LNCaP clone FGC (cell line): ENCODE measurements around the gene LENG8.

Experiments used
- DNase-seq: peaks from one replicate; pipeline ENCODE4 v3.0.0-alpha.2; 2011; ENCODE audit warnings: low read depth
- H3K4me3 ChIP-seq: 2 replicates; pipeline ENCODE4 v1.5.1; 2011; ENCODE audit warnings: mild to moderate bottlenecking, low read depth, low read length, control low read depth
- CTCF ChIP-seq: IDR thresholded peaks from 2 replicates; pipeline ENCODE4 v1.5.1; 2012; ENCODE audit warnings: mild to moderate bottlenecking; ENCODE audit not compliant: control insufficient read depth, insufficient read depth; ENCODE audit errors: extremely low read depth

The LENG8 gene

GRCh38 chr19:54451997-54452396 lies 3.0 kb downstream of the LENG8 start:
- no peak for TF ChIP-seq CTCF
- no peak overlapping the region for H3K4me3 ChIP-seq
- DNase-seq = no peak

GRCh38 chr19:54452626-54453025 lies 3.6 kb downstream of the LENG8 start:
- no peak overlapping the region for H3K4me3 ChIP-seq
- no peak for TF ChIP-seq CTCF
- no peak for DNase-seq

GRCh38 chr19:54453921-54454780 lies 5.2 kb downstream of the LENG8 start:
- H3K4me3 ChIP-seq = no peak overlapping the region
- no peak for DNase-seq
- TF ChIP-seq CTCF = no peak

- no peak overlapping the region for H3K4me3 ChIP-seq
- no peak for TF ChIP-seq CTCF
- DNase-seq = no peak
Measured at GRCh38 chr19:54454781-54455675, 6.0 kb downstream of the LENG8 start.

- H3K4me3 ChIP-seq = no peak overlapping the region
- no peak for DNase-seq
- no peak for TF ChIP-seq CTCF
Measured at GRCh38 chr19:54455786-54456422, 6.9 kb downstream of the LENG8 start.

- no peak for TF ChIP-seq CTCF
- H3K4me3 ChIP-seq = no peak overlapping the region
- no peak for DNase-seq
Measured at GRCh38 chr19:54456423-54457373, 7.7 kb downstream of the LENG8 start.
